Ishikawa (cell line): ENCODE results near the gene PPT2.

Experiments used
- CEBPB ChIP-seq: IDR thresholded peaks from 2 replicates; pipeline ENCODE4 v1.6.1; 2012
- EGR1 ChIP-seq: IDR thresholded peaks from 2 replicates; pipeline ENCODE4 v1.6.1; 2012
- EP300 ChIP-seq: IDR thresholded peaks from 2 replicates; pipeline ENCODE4 v1.6.1; 2012; ENCODE audit warnings: borderline replicate concordance
- FOXM1 ChIP-seq: IDR thresholded peaks from 2 replicates; pipeline ENCODE4 v1.6.1; 2012; ENCODE audit warnings: low read depth, borderline replicate concordance
- RAD21 ChIP-seq: IDR thresholded peaks from 2 replicates; pipeline ENCODE4 v1.6.1; 2012; ENCODE audit warnings: low read depth
- REST ChIP-seq: IDR thresholded peaks from 2 replicates; pipeline ENCODE4 v1.6.1; 2012; ENCODE audit warnings: low read depth, mild to moderate bottlenecking
- TAF1 ChIP-seq: IDR thresholded peaks from 2 replicates; pipeline ENCODE4 v1.6.1; 2012; ENCODE audit warnings: low read depth, mild to moderate bottlenecking
- USF1 ChIP-seq: IDR thresholded peaks from 2 replicates; pipeline ENCODE4 v1.6.1; 2012
- YY1 ChIP-seq: IDR thresholded peaks from 2 replicates; pipeline ENCODE4 v1.6.1; 2012; ENCODE audit warnings: low read depth
- TF ChIP-seq, protein P1 (sequence below): IDR thresholded peaks from 2 replicates; pipeline ENCODE4 v1.6.1; 2012

GRCh38 chr6:32118782-32119628 is 34.9 kb upstream of the PPT2 start:
- no peak for TF ChIP-seq REST
- no peak for TF ChIP-seq YY1
- TF ChIP-seq TAF1, result no peak
- no peak for TF ChIP-seq FOXM1
- no peak for TF ChIP-seq EP300
- TF ChIP-seq RAD21, result peak; percentile 87
- TF ChIP-seq EGR1, result no peak
- no peak for TF ChIP-seq USF1
- no peak for TF ChIP-seq CEBPB
- TF ChIP-seq, protein P1, sequence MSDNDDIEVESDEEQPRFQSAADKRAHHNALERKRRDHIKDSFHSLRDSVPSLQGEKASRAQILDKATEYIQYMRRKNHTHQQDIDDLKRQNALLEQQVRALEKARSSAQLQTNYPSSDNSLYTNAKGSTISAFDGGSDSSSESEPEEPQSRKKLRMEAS, result no peak
